Testis (tissue), 3 donors: ENCODE results near the gene BCL7A. TPM values are rescaled to one million over a fixed set of nuclear protein-coding genes. Genes with fewer than 3 reads are reported as not detected.

ENCODE experiments used
- DNase-seq: peaks from one replicate; pipeline ENCODE4 v3.0.0-alpha.2; 2019
- H3K27ac ChIP-seq, 2 donors: fragments of 200-600 bp; sonication (generic); one replicate each; pipeline ENCODE4 v1.5.1; 2019
- H3K27me3 ChIP-seq: fragments of 200-600 bp; sonication (generic); one replicate; pipeline ENCODE4 v1.5.1; 2019
- H3K36me3 ChIP-seq: fragments of 200-600 bp; sonication (generic); one replicate; pipeline ENCODE4 v1.5.1; 2017; ENCODE audit warnings: low read depth; ENCODE audit errors: missing control alignments
- H3K4me1 ChIP-seq: fragments of 200-600 bp; sonication (generic); one replicate; pipeline ENCODE4 v1.5.1; 2019
- H3K4me3 ChIP-seq, 2 donors: fragments of 200-600 bp; sonication (generic); one replicate each; pipeline ENCODE4 v1.5.1; 2017 to 2019
- H3K9me3 ChIP-seq: fragments of 200-600 bp; sonication (generic); one replicate; pipeline ENCODE4 v1.5.1; 2017
- POLR2A ChIP-seq: fragments of 450-650 bp; IDR thresholded peaks from one replicate; pipeline ENCODE4 v1.6.1; 2017; ENCODE audit warnings: antibody characterized with exemption, mild to moderate bottlenecking, moderate library complexity
- WGBS, 2 donors: methylation state at CpG; one replicate each; pipeline ENCODE4 v1.1.5; 2018; 5-methylcytosine and 5-hydroxymethylcytosine counted together
- intact Hi-C: fragments of 100-400 bp; cut with DNase I; formaldehyde crosslinking; loops from one replicate; pipeline ENCODE4 v1.15.1; 2023; ENCODE audit warnings: low total_unique reads
- polyA plus RNA-seq: library from polyadenylated mRNA; stranded (reverse); fragments of 350-450 nt; fragmentation: Illumina TruSeq; extraction: RNeasy Lipid Tissue Mini Kit (QIAGEN cat#74804); gene quantifications from one replicate; pipeline ENCODE4 v1.2.3, GENCODE V29; 2014; ENCODE audit warnings: low read depth, low replicate concordance; ENCODE audit not compliant: insufficient read depth
- total RNA-seq, 2 donors: library from RNA; depleted of rRNA; stranded (reverse); fragments of >200 nt; gene quantifications; one replicate each; pipeline ENCODE4 v1.2.3, GENCODE V29; 2016
- TF ChIP-seq, protein P1 (sequence below), 3 experiments: fragments of 450-650 bp in 2 of 3; fragments of 200-600 bp in 1 of 3; sonication (generic) in 1 of 3; IDR thresholded peaks; one replicate each; pipeline ENCODE4 v1.5.1; 2016 to 2019; ENCODE audit warnings: antibody characterized with exemption in 3 of 3, mild to moderate bottlenecking in 2 of 3, moderate library complexity in 1 of 3

BCL7A gene
- total and polyA plus RNA-seq, 3 donors from 2014 or later = 5.9 to 11.1 (median 10.2) TPM

DNA sequence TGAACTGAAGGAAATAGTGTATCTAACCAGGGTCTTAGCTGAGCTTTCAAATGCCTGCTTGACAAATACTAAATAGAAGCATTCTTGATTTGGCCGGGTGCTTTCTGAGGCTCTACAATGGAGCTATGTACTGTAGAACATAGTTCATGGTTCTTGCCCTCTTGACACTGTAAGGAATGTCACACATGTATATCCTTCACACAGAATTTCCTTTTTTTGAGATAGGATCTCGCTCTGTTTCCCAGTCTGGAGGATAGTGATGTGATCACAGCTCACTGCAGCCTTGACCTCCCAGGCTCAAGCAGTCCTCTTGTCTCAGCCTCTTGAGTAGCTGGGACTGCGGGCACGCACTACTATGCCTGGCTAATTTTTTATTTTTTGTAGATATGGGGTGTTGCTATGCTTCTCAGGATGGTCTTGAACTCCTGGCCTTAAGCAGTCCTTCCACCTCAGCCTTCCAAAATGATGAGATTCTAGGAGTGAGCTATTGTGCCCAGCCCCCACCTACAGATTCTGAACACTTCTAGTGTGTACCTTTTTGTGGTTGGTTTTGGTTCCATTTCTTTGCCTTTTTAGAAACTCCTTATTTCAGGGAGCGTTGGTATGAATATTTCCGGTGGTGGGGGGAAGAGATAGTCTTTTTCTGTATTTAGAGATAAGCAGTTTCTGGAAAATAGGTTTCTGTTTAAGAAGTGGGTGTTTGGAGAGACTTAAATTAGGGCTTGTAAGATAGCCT, 61.1 kb downstream of the BCL7A start:
- Histone ChIP-seq H3K27me3 (no peaks in the 10 kb centered on the region), H3K36me3 (no peaks in the 10 kb centered on the region), H3K27ac (peak overlapping the region; percentile 0 to 73), H3K9me3 (no peaks in the 10 kb centered on the region), H3K4me3 (no peak overlapping the region), H3K4me1 (peaks cover 40% of the 10 kb centered on the region)
- 42 to 53% methylated on average over 6 of the region's 6 CpGs for WGBS, 2 donors
- intact Hi-C loops = no loop called here
- no peak for DNase-seq
- TF ChIP-seq, protein P1, sequence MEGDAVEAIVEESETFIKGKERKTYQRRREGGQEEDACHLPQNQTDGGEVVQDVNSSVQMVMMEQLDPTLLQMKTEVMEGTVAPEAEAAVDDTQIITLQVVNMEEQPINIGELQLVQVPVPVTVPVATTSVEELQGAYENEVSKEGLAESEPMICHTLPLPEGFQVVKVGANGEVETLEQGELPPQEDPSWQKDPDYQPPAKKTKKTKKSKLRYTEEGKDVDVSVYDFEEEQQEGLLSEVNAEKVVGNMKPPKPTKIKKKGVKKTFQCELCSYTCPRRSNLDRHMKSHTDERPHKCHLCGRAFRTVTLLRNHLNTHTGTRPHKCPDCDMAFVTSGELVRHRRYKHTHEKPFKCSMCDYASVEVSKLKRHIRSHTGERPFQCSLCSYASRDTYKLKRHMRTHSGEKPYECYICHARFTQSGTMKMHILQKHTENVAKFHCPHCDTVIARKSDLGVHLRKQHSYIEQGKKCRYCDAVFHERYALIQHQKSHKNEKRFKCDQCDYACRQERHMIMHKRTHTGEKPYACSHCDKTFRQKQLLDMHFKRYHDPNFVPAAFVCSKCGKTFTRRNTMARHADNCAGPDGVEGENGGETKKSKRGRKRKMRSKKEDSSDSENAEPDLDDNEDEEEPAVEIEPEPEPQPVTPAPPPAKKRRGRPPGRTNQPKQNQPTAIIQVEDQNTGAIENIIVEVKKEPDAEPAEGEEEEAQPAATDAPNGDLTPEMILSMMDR (IDR thresholded peaks at IDR 0.05) = no peak
- TF ChIP-seq POLR2A = no peak

- no peaks in the 10 kb centered on the region for H3K9me3 ChIP-seq
- H3K36me3 ChIP-seq = no peaks in the 10 kb centered on the region
- TF ChIP-seq POLR2A = no peak
- TF ChIP-seq, protein P1 (IDR thresholded peaks at IDR 0.05) = no peak
- peaks cover 49% of the 10 kb centered on the region for H3K4me1 ChIP-seq
- no peak overlapping the region for H3K27ac ChIP-seq
- H3K27me3 ChIP-seq = no peaks in the 10 kb centered on the region
- intact Hi-C loops = no loop called here
- H3K4me3 ChIP-seq = no peak overlapping the region
- WGBS, 2 donors = 86 to 95% methylated on average over 13 of the region's 13 CpGs
- DNase-seq = no peak
Measured at GRCh38 chr12:122084857-122085405, 63.2 kb downstream of the BCL7A start.

DNA sequence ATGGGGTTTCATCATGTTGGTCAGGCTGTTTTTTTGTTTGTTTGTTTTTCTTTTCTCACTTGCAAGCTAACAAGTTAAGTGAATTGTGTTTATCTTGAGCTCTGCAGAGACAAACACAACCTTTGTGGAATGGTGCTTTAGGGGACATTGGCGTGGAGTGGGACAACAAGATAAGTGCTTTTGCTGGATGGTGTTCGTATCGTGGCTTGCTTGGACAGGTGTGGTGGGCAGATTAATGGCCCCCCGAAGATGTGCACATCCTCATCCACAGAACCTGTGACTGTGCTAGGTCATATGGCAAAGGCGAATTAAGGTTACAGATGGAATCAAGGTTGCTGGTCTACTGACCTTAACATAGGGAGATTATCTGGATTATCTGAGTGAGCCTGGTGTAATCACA, 63.9 kb downstream of the BCL7A start:
- Histone ChIP-seq H3K27me3 (no peaks in the 10 kb centered on the region), H3K9me3 (no peaks in the 10 kb centered on the region), H3K4me3 (no peak overlapping the region), H3K27ac (no peak overlapping the region), H3K4me1 (peaks cover 48% of the 10 kb centered on the region), H3K36me3 (no peaks in the 10 kb centered on the region)
- no peak for DNase-seq
- TF ChIP-seq POLR2A = no peak
- TF ChIP-seq, protein P1 (IDR thresholded peaks at IDR 0.05) = no peak
- 72 to 88% methylated on average over 5 of the region's 5 CpGs for WGBS, 2 donors
- intact Hi-C loops = no loop called here

DNA sequence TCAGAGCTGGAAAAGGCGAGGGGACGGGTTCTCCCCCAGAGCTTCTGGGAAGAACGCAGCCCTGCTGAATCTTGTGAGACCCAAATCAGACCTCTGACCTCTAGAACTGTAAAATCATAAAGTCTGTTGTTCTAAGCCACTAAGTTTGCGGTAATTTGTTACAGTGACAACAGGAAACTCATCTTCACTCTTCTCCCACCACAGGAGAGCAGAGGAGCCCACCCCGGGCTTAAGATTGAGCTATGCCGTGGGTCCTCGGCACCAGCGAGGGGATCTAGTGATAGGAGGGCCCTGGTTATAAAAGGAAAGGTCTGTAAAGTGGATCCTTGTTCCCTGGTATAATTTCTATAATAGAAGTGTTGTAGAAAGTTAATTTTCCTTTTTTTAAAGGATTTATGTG, 64.4 kb downstream of the BCL7A start:
- Histone ChIP-seq H3K4me1 (peaks cover 52% of the 10 kb centered on the region), H3K27me3 (no peaks in the 10 kb centered on the region), H3K9me3 (no peaks in the 10 kb centered on the region), H3K36me3 (no peaks in the 10 kb centered on the region), H3K27ac (peak overlapping the region in 1 of 2 donors; percentile 8), H3K4me3 (no peak overlapping the region)
- no peak for DNase-seq
- intact Hi-C loops = no loop called here
- WGBS, 2 donors = 82 to 84% methylated on average over 8 of the region's 8 CpGs
- TF ChIP-seq, protein P1 (IDR thresholded peaks at IDR 0.05) = no peak
- no peak for TF ChIP-seq POLR2A
